ENCODE data around the gene S100A11. TPM values are rescaled to one million over a fixed set of nuclear protein-coding genes. Genes with fewer than 3 reads are reported as not detected.

Gene S100A11
- total RNA-seq, 1 experiment from 2014 or later = 302 TPM

- Histone ChIP-seq H2BK20ac (ENCODE audit: low read depth, low read length, poor library complexity, severe bottlenecking) (no peak overlapping the region), H3K18ac (ENCODE audit: insufficient read length, low read depth, low read length) (no peak overlapping the region), H4K91ac (ENCODE audit: insufficient read length, low read depth, low read length) (no peak overlapping the region), H3K9ac (ENCODE audit: extremely low read depth, insufficient read length, low read length) (no peak overlapping the region), H3K23me2 (ENCODE audit: insufficient read length, low read depth, low read length, poor library complexity, severe bottlenecking) (peaks cover 21% of the 10 kb centered on the region), H2BK12ac (ENCODE audit: insufficient read length, low read depth, low read length) (no peak overlapping the region), H2AFZ (ENCODE audit: low read length) (no peak overlapping the region), H2BK5ac (ENCODE audit: insufficient read length, low read length) (no peak overlapping the region), H3T11ph (ENCODE audit: low read length) (no peak overlapping the region), H3K56ac (ENCODE audit: insufficient read length, low read depth, low read length) (no peak overlapping the region), H3K23ac (ENCODE audit: insufficient read length, low read depth, low read length) (no peak overlapping the region), H3K4me1 (ENCODE audit: insufficient read depth, low read length) (peaks cover 14% of the 10 kb centered on the region; the same call in 1 of the 2 replicates), H2AK5ac (ENCODE audit: insufficient read length, low read length) (no peak overlapping the region), H3K27me3 (ENCODE audit: insufficient read depth, low read length) (no peaks in the 10 kb centered on the region), H3K27ac (ENCODE audit: insufficient read length, low read depth, low read length) (no peak overlapping the region), H3K4ac (ENCODE audit: low read depth, low read length) (no peak overlapping the region), H3K4me2 (ENCODE audit: insufficient read depth, insufficient read length, low read length) (no peak overlapping the region), H4K20me1 (ENCODE audit: control insufficient read depth, insufficient read depth, insufficient read length) (no peaks in the 10 kb centered on the region), H2BK120ac (ENCODE audit: low read depth, low read length, poor library complexity, severe bottlenecking) (no peak overlapping the region), H3K79me1 (ENCODE audit: insufficient read depth, low read depth, low read length, poor library complexity, severe bottlenecking) (no peaks in the 10 kb centered on the region), H4K5ac (ENCODE audit: insufficient read length, low read depth, low read length) (no peak overlapping the region), H3K14ac (ENCODE audit: insufficient read depth, low read length) (no peak overlapping the region), H2BK15ac (ENCODE audit: low read depth, low read length) (no peak overlapping the region), H3K79me2 (ENCODE audit: insufficient read depth, low read length) (peaks cover 21% of the 10 kb centered on the region), H3K9me3 (ENCODE audit: control insufficient read depth, low read depth, low read length) (no peaks in the 10 kb centered on the region), H4K8ac (replicated peaks; ENCODE audit: insufficient read length, low read depth, low read length) (no peak overlapping the region)
- TF ChIP-seq, protein P1, sequence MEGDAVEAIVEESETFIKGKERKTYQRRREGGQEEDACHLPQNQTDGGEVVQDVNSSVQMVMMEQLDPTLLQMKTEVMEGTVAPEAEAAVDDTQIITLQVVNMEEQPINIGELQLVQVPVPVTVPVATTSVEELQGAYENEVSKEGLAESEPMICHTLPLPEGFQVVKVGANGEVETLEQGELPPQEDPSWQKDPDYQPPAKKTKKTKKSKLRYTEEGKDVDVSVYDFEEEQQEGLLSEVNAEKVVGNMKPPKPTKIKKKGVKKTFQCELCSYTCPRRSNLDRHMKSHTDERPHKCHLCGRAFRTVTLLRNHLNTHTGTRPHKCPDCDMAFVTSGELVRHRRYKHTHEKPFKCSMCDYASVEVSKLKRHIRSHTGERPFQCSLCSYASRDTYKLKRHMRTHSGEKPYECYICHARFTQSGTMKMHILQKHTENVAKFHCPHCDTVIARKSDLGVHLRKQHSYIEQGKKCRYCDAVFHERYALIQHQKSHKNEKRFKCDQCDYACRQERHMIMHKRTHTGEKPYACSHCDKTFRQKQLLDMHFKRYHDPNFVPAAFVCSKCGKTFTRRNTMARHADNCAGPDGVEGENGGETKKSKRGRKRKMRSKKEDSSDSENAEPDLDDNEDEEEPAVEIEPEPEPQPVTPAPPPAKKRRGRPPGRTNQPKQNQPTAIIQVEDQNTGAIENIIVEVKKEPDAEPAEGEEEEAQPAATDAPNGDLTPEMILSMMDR (conservative IDR thresholded peaks at IDR 0.05) = no peak
- H3K4me3 Mint-ChIP-seq = no peak overlapping the region
- WGBS (ENCODE audit: extremely low coverage, insufficient read length, low lambda C conversion rate) = no CpG with 5 or more reads among the region's 5 CpGs
- H3K27me3 Mint-ChIP-seq (ENCODE audit: low read depth) = peaks cover 8% of the 10 kb centered on the region
- H3K4me1 Mint-ChIP-seq = peaks cover 44 to 58% of the 10 kb centered on the region in 2 experiments
- no peak overlapping the region for H3K27ac Mint-ChIP-seq
- peaks cover 0 to 3% (median 0%) of the 10 kb centered on the region in 3 experiments; a peak in 2 of 7 replicates for H3K36me3 Mint-ChIP-seq (ENCODE audit: insufficient read depth in 1 of 3, low read depth in 3 of 3)
- no peaks in the 10 kb centered on the region for H3K9me3 Mint-ChIP-seq
- no peak for DNase-seq
Measured at GRCh38 chr1:151990856-151991198, 46.0 kb downstream of the S100A11 start.
